Activated T-helper 17 cell treated with anti-CD3 and anti-CD28 coated beads, Interleukin-2, amount 50 U/mL, for 72 hours (primary cell): ENCODE data around the gene IGF1R. TPM values are rescaled to one million over a fixed set of nuclear protein-coding genes. Genes with fewer than 3 reads are reported as not detected.

ENCODE experiments used
- ATAC-seq: fragments of 150-1000 bp; cut with Tn5 transposase; replicated peaks from 2 replicates; pipeline ENCODE4 v1.10.0; 2021; ENCODE audit warnings: mild to moderate bottlenecking, moderate library complexity
- H3K27ac Mint-ChIP-seq: one replicate; pipeline ENCODE4 v1.8.0; 2022; ENCODE audit warnings: mixed read lengths
- H3K27me3 Mint-ChIP-seq: one replicate; pipeline ENCODE4 v1.8.0; 2022; ENCODE audit warnings: mixed read lengths
- H3K36me3 Mint-ChIP-seq: one replicate; pipeline ENCODE4 v1.8.0; 2022; ENCODE audit warnings: low read depth, mild to moderate bottlenecking, mixed read lengths
- H3K4me1 Mint-ChIP-seq: one replicate; pipeline ENCODE4 v1.8.0; 2022; ENCODE audit warnings: mixed read lengths
- H3K4me3 Mint-ChIP-seq: one replicate; pipeline ENCODE4 v1.8.0; 2022; ENCODE audit warnings: mild to moderate bottlenecking, mixed read lengths
- H3K9me3 Mint-ChIP-seq: one replicate; pipeline ENCODE4 v1.8.0; 2022; ENCODE audit warnings: mixed read lengths
- total RNA-seq, 2 donors: library from RNA; stranded (reverse); gene quantifications; one replicate each; pipeline ENCODE4 v1.2.3, GENCODE V29; 2022

The IGF1R gene
- total RNA-seq, 2 donors from 2014 or later = 4.6 to 33.8 TPM

GRCh38 chr15:98856532-98856907 lies 208.2 kb downstream of the IGF1R start:
- H3K27me3 Mint-ChIP-seq = no peaks in the 10 kb centered on the region
- no peaks in the 10 kb centered on the region for H3K36me3 Mint-ChIP-seq
- no peaks in the 10 kb centered on the region for H3K9me3 Mint-ChIP-seq
- ATAC-seq = no peak
- H3K4me1 Mint-ChIP-seq = peaks cover 31% of the 10 kb centered on the region
- H3K27ac Mint-ChIP-seq = no peak overlapping the region
- no peak overlapping the region for H3K4me3 Mint-ChIP-seq

DNA sequence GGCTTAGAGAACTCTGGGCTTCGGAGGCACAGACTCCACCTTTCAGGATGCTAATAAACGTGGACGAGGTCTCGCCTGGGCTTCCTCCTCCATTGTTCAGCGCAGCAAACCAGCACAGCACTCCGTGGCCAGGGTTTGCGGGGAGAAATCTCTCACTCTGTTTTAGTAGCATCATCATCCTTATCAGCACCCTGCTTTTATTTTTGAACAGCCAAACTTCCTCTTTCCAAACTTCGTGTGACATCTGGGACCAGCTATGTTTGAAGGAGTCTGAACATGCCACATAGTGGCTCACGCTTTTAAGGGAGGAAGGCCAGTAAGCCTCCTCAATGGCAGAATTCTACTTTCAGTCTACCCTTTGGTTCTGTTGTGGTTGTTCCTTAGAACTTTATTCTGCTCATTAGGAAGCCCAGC lies 210.3 kb downstream of the IGF1R start:
- Mint-ChIP-seq H3K4me3 (peak overlapping the region; percentile 65), H3K4me1 (peaks cover 19% of the 10 kb centered on the region), H3K36me3 (no peaks in the 10 kb centered on the region), H3K27ac (no peak overlapping the region), H3K27me3 (no peaks in the 10 kb centered on the region), H3K9me3 (no peaks in the 10 kb centered on the region)
- no peak for ATAC-seq

DNA sequence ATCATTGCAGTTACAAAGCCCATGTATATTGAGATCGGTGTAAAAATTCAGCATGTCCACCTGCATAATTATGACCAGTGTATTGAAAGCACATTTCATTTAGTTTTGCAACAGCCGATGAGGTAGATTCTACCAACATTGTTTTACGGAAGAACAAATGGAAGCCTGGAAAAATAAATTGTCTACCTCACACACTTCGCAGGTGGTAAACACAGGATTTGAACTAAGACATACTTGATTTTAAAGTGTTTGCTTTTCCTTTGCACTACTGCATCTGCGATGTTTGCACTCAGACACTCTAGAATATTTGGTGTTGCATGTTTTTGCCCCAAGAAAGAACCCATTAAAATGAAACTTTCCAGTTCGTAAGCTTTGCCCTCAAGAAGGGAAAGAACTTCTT lies 210.8 kb downstream of the IGF1R start:
- H3K27me3 Mint-ChIP-seq = no peaks in the 10 kb centered on the region
- no peak for ATAC-seq
- no peak overlapping the region for H3K27ac Mint-ChIP-seq
- no peaks in the 10 kb centered on the region for H3K36me3 Mint-ChIP-seq
- H3K4me3 Mint-ChIP-seq = peak overlapping the region; percentile 65
- peaks cover 19% of the 10 kb centered on the region for H3K4me1 Mint-ChIP-seq
- H3K9me3 Mint-ChIP-seq = no peaks in the 10 kb centered on the region

- ATAC-seq = no peak
- H3K9me3 Mint-ChIP-seq = no peaks in the 10 kb centered on the region
- no peaks in the 10 kb centered on the region for H3K27me3 Mint-ChIP-seq
- peaks cover 14% of the 10 kb centered on the region for H3K4me1 Mint-ChIP-seq
- H3K4me3 Mint-ChIP-seq = peak overlapping the region; percentile 10
- H3K27ac Mint-ChIP-seq = no peak overlapping the region
- no peaks in the 10 kb centered on the region for H3K36me3 Mint-ChIP-seq
Observed at GRCh38 chr15:98860281-98861041, 212.1 kb downstream of the IGF1R start.

DNA sequence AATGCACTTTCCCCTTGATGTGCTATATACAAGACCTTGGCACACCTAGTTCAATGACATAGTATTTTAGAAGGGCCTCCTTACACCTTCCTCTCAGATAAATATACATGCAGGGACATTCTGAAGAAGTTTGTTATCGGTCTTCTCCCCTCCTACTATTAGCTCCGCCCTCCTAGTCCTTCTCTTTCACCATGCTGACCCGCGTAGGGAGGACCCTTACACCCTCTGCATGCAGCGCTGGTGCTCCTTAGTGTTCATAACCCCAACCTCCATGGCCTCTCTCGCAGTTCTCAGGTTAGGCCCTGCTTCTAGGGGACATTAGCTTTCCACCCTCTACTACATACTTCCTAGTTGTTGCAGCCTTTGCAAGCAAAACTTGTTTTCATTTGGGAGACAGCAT lies 212.8 kb downstream of the IGF1R start:
- peak overlapping the region; percentile 10 for H3K4me3 Mint-ChIP-seq
- ATAC-seq = no peak
- no peak overlapping the region for H3K27ac Mint-ChIP-seq
- no peaks in the 10 kb centered on the region for H3K36me3 Mint-ChIP-seq
- H3K27me3 Mint-ChIP-seq = no peaks in the 10 kb centered on the region
- H3K4me1 Mint-ChIP-seq = peaks cover 17% of the 10 kb centered on the region
- no peaks in the 10 kb centered on the region for H3K9me3 Mint-ChIP-seq

GRCh38 chr15:98863983-98864382 lies 215.6 kb downstream of the IGF1R start:
- Mint-ChIP-seq H3K36me3 (no peaks in the 10 kb centered on the region), H3K27ac (no peak overlapping the region), H3K27me3 (no peaks in the 10 kb centered on the region), H3K4me3 (no peak overlapping the region), H3K4me1 (peaks cover 19% of the 10 kb centered on the region), H3K9me3 (no peaks in the 10 kb centered on the region)
- ATAC-seq = no peak

DNA sequence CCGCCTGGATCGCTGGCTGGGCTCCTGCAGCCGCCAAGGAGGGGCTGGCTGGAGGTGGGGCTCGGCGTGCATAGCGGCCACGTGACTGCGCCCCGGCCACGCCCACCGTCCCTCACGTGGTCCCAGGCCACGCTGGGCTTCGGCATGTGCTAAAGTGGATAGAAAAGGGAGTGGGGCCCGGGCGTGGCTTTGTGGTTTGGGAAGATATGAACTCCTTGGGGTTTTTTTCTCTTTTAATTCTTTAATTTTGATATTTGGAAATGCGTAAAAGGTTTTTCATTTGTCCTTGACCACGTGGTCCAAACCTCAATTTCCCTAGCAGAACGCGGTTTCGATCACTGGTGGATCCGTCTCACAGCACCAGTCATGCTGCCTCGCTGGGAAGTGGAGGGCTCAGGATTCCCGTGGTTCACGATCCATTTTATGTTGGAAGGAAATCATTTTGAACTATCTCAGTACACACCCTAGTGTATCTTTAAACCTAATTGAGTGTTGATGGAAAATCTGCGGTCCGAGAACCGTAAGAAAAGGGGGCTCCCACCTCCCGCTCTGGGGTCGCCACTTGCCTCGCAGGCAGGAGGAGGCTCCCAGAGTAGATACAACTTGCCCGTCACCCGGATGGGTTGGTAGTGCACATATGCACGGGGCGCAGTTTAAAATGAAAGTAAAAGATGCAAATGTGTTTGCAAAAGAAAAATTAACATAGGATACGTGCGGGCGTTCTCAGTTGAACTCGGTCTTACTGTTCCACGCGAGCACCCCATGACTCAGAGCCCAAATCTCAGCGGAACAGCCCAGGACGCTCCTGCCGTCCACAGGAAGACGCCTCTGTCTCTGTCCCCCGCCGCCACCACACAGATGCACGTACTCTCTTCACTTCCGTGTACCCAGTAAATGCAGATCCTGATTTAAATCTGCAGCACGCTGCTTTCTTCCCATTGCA lies 217.3 kb downstream of the IGF1R start:
- no peaks in the 10 kb centered on the region for H3K9me3 Mint-ChIP-seq
- peak overlapping the region; percentile 92 for H3K27ac Mint-ChIP-seq
- H3K4me3 Mint-ChIP-seq = peak overlapping the region; percentile 87
- H3K36me3 Mint-ChIP-seq = no peaks in the 10 kb centered on the region
- peaks cover 19% of the 10 kb centered on the region for H3K4me1 Mint-ChIP-seq
- no peaks in the 10 kb centered on the region for H3K27me3 Mint-ChIP-seq
- ATAC-seq = peak; percentile 96

DNA sequence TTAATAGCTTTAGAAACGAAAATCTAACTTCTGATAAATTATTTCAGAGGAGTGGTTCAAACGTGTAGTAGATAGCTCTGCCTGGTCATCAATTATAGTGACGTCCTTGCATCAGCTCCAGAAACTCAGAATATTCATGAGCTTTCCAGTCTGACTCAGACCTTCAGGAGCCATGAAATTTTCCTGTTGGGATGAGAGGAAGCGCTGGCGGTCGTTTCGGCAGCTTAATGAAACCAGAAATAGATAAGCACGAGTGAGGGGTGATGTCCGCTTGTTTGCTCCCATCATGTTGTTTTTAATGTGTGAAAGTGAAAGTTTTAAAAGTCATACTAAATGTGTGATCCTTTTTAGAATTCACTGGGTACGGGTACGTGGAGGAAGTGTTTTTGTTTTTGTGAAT lies 218.2 kb downstream of the IGF1R start:
- peak overlapping the region; percentile 87 for H3K4me3 Mint-ChIP-seq
- peaks cover 11% of the 10 kb centered on the region for H3K4me1 Mint-ChIP-seq
- ATAC-seq = peak; percentile 10
- H3K27me3 Mint-ChIP-seq = no peaks in the 10 kb centered on the region
- peak overlapping the region; percentile 92 for H3K27ac Mint-ChIP-seq
- no peaks in the 10 kb centered on the region for H3K9me3 Mint-ChIP-seq
- H3K36me3 Mint-ChIP-seq = no peaks in the 10 kb centered on the region

DNA sequence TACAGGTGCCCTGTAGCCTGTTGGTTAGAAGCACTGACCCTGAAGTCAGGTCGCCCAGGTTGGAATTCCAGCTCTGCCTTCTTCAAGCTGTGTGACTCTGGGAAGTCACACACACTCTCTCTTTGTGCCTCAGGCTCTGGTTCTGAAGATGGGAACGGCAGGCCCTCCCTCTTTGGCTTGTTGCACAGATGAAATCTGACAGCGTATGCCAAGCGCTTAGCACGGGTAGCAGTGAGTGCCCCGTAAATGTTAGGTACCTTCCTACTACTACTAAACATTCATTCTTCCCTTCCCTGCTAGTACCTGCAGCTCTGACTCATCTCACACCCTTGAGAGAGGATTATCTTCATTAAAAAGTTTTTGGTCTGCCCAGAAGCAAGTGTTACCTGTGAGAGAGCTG lies 220.2 kb downstream of the IGF1R start:
- Mint-ChIP-seq H3K4me1 (peaks cover 11% of the 10 kb centered on the region), H3K4me3 (no peak overlapping the region), H3K36me3 (no peaks in the 10 kb centered on the region), H3K27ac (no peak overlapping the region), H3K9me3 (no peaks in the 10 kb centered on the region), H3K27me3 (no peaks in the 10 kb centered on the region)
- ATAC-seq = no peak

DNA sequence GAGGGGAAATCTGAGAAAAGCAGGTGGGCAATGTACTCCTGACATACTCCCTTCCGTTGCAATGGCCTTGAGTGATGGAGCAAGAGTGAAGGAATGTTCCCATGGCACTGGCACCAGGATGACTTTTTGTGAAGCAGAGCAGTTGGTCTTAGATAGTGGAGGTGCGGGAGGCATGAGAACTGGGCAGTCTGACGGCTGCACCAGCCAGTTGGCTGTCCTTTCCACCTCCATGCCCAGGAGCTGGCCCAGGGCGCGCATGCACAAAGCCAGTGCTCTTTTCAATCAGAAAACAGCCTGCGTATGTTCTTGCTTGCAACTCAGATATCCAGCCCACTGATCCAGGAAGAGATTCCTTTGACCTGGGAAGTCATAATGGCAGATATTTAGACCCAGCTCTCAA lies 222.4 kb downstream of the IGF1R start:
- no peak for ATAC-seq
- Mint-ChIP-seq H3K4me1 (peaks cover 16% of the 10 kb centered on the region), H3K27ac (no peak overlapping the region), H3K4me3 (no peak overlapping the region), H3K9me3 (no peaks in the 10 kb centered on the region), H3K27me3 (no peaks in the 10 kb centered on the region), H3K36me3 (no peaks in the 10 kb centered on the region)

- Mint-ChIP-seq H3K27me3 (no peaks in the 10 kb centered on the region), H3K27ac (no peak overlapping the region), H3K4me3 (no peak overlapping the region), H3K9me3 (no peaks in the 10 kb centered on the region), H3K36me3 (no peaks in the 10 kb centered on the region), H3K4me1 (peaks cover 5% of the 10 kb centered on the region)
- ATAC-seq = no peak
Observed at GRCh38 chr15:98872774-98873173, 224.4 kb downstream of the IGF1R start.

DNA sequence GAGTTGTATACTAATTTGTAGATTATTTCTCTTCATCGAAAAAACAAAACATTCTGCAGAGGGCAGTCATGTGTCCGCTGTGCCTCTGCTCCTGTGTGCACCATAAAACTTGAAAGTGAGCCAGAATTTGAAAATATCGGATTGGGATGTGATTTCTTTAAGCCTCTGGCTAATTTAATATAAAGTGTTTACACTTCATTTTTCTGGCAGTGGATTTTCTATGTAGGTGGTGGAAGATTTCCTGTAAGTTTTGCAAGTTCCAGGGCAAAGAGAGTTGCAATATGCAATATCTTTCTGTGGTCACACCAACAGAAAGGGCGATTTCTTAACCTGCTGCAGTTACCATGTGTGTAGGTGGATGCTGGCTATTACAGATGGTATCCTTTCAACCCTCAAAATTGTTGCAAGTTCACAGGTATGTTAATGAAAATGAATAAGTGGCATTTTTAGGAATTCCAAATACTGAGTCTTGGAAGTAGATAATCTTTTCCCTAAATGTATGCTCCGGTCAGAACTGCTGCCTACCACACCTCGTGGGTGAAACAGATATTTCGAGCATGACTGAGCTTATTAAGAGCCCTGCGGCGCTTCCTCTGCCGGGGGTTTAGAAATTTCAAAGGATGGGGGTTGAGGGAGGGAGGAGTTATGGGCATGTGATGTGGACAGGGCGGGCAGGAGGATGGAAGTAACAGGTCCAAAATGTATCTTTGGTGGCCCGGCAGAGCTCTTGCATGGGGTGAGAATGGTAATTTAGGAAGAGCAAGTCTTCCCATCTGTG lies 225.3 kb downstream of the IGF1R start:
- Mint-ChIP-seq H3K4me3 (no peak overlapping the region), H3K9me3 (no peaks in the 10 kb centered on the region), H3K4me1 (peaks cover 5% of the 10 kb centered on the region), H3K27ac (no peak overlapping the region), H3K27me3 (no peaks in the 10 kb centered on the region), H3K36me3 (no peaks in the 10 kb centered on the region)
- ATAC-seq = peak; percentile 29

DNA sequence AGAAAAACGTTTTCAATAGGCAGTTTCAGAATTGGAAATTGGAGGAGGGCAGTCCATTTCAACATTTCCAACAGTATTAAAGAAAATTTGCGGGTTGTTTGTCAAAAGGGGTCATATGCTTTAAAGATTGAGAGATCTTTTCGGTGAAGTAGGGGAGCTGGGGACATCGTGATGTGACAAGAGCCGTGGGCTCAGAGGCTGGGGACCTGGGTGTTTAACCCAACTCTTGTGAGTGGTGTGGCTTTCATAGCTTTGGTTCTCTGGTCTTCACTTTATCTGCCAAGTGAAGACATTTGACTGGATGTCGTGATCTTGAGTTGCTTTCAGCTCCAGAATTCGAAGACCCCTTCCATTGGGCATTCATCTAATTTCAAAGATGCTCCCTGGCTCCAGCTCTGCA lies 226.0 kb downstream of the IGF1R start:
- peaks cover 5% of the 10 kb centered on the region for H3K4me1 Mint-ChIP-seq
- no peak overlapping the region for H3K4me3 Mint-ChIP-seq
- H3K27ac Mint-ChIP-seq = no peak overlapping the region
- no peak for ATAC-seq
- H3K36me3 Mint-ChIP-seq = no peaks in the 10 kb centered on the region
- no peaks in the 10 kb centered on the region for H3K27me3 Mint-ChIP-seq
- H3K9me3 Mint-ChIP-seq = no peaks in the 10 kb centered on the region

GRCh38 chr15:98874773-98875172 lies 226.4 kb downstream of the IGF1R start:
- no peak for ATAC-seq
- no peaks in the 10 kb centered on the region for H3K27me3 Mint-ChIP-seq
- no peak overlapping the region for H3K27ac Mint-ChIP-seq
- H3K36me3 Mint-ChIP-seq = no peaks in the 10 kb centered on the region
- H3K4me3 Mint-ChIP-seq = no peak overlapping the region
- H3K9me3 Mint-ChIP-seq = no peaks in the 10 kb centered on the region
- H3K4me1 Mint-ChIP-seq = peaks cover 5% of the 10 kb centered on the region
